ENCODE results near the gene STAG3.
A peak's percentile ranks its signal among the peaks of the same experiment; 100 is the strongest.

Gene STAG3

GRCh38 chr7:100158229-100159098 is 19.3 kb upstream of the STAG3 start, which contains the start of gene TRAPPC14:
TRAPPC14 (minus strand) TSS chr7:100158723; CDS start chr7:100158499, 224 bp downstream.
- Mint-ChIP-seq H3K9me3 (no peaks in the 10 kb centered on the region), H3K27ac (peak within 1 kb of the TSS; percentile 96), H3K27me3 (ENCODE audit: low read depth, poor library complexity) (peaks cover 8% of the 10 kb centered on the region), H3K4me1 (peaks cover 42% of the 10 kb centered on the region), H3K4me3 (peak within 1 kb of the TSS; percentile 86), H3K36me3 (ENCODE audit: low read depth) (peaks cover 12% of the 10 kb centered on the region)
- TF ChIP-seq CTCF (IDR thresholded peaks at IDR 0.05) = no peak
- DNase-seq = peak; percentile 99

- H3K27me3 Mint-ChIP-seq (ENCODE audit: low read depth, poor library complexity) = peaks cover 14% of the 10 kb centered on the region
- DNase-seq = no peak
- peaks cover 35% of the 10 kb centered on the region for H3K4me1 Mint-ChIP-seq
- peaks cover 12% of the 10 kb centered on the region for H3K36me3 Mint-ChIP-seq (ENCODE audit: low read depth)
- no peak overlapping the region for H3K27ac Mint-ChIP-seq
- TF ChIP-seq CTCF (IDR thresholded peaks at IDR 0.05) = no peak
- no peaks in the 10 kb centered on the region for H3K9me3 Mint-ChIP-seq
- H3K4me3 Mint-ChIP-seq = peak overlapping the region; percentile 80
Measured at GRCh38 chr7:100159099-100159623, 18.6 kb upstream of the STAG3 start.

- H3K9me3 Mint-ChIP-seq = no peaks in the 10 kb centered on the region
- peaks cover 12% of the 10 kb centered on the region for H3K36me3 Mint-ChIP-seq (ENCODE audit: low read depth)
- H3K4me3 Mint-ChIP-seq = peak overlapping the region; percentile 80
- TF ChIP-seq CTCF (IDR thresholded peaks at IDR 0.05) = no peak
- no peak for DNase-seq
- H3K4me1 Mint-ChIP-seq = peaks cover 32% of the 10 kb centered on the region
- H3K27me3 Mint-ChIP-seq (ENCODE audit: low read depth, poor library complexity) = peaks cover 15% of the 10 kb centered on the region
- peak overlapping the region; percentile 91 for H3K27ac Mint-ChIP-seq
Measured at GRCh38 chr7:100160067-100160466, 17.7 kb upstream of the STAG3 start.

GRCh38 chr7:100163006-100163531 is 14.6 kb upstream of the STAG3 start:
- TF ChIP-seq CTCF (IDR thresholded peaks at IDR 0.05) = no peak
- Mint-ChIP-seq H3K36me3 (ENCODE audit: low read depth) (no peaks in the 10 kb centered on the region), H3K27me3 (ENCODE audit: low read depth, poor library complexity) (peaks cover 40% of the 10 kb centered on the region), H3K4me3 (no peak overlapping the region), H3K4me1 (peaks cover 30% of the 10 kb centered on the region), H3K9me3 (no peaks in the 10 kb centered on the region), H3K27ac (no peak overlapping the region)
- DNase-seq = no peak

GRCh38 chr7:100163871-100164270 is 13.8 kb upstream of the STAG3 start:
- no peaks in the 10 kb centered on the region for H3K9me3 Mint-ChIP-seq
- no peaks in the 10 kb centered on the region for H3K36me3 Mint-ChIP-seq (ENCODE audit: low read depth)
- H3K4me1 Mint-ChIP-seq = peaks cover 38% of the 10 kb centered on the region
- DNase-seq = no peak
- TF ChIP-seq CTCF (IDR thresholded peaks at IDR 0.05) = no peak
- H3K4me3 Mint-ChIP-seq = no peak overlapping the region
- peaks cover 45% of the 10 kb centered on the region for H3K27me3 Mint-ChIP-seq (ENCODE audit: low read depth, poor library complexity)
- no peak overlapping the region for H3K27ac Mint-ChIP-seq

All from nephron progenitor cell (in vitro differentiated cells).